22Rv1 (cell line): ENCODE measurements around the gene KLHL15.

Experiments
- H3K27ac ChIP-seq: fragments of 450-650 bp; 2 replicates; pipeline ENCODE4 v1.5.1; 2017
- CTCF ChIP-seq: fragments of 450-650 bp; IDR thresholded peaks from 2 replicates; pipeline ENCODE4 v1.5.1; 2017; ENCODE audit warnings: mild to moderate bottlenecking
- ZFX ChIP-seq: fragments of 450-650 bp; IDR thresholded peaks from 2 replicates; pipeline ENCODE4 v1.6.1; 2017; ENCODE audit warnings: antibody characterized with exemption, borderline replicate concordance

The KLHL15 gene

GRCh38 chrX:24037729-24038128 lies 10.7 kb upstream of the KLHL15 start:
- TF ChIP-seq CTCF (no peak), ZFX (no peak)

GRCh38 chrX:24034485-24034884 lies 7.5 kb upstream of the KLHL15 start:
- no peak overlapping the region for H3K27ac ChIP-seq
- TF ChIP-seq ZFX (no peak), CTCF (no peak)

More at GRCh38 chrX:24037729-24038128, 10.7 kb upstream of the KLHL15 start:
- H3K27ac ChIP-seq: no peak overlapping the region

- TF ChIP-seq CTCF: no peak
- TF ChIP-seq ZFX: no peak
- no peak overlapping the region for H3K27ac ChIP-seq
Measured at GRCh38 chrX:24030597-24030996, 3.6 kb upstream of the KLHL15 start.

- TF ChIP-seq ZFX (no peak), CTCF (no peak)
- H3K27ac ChIP-seq: no peak overlapping the region
Measured at GRCh38 chrX:24027985-24028384, 999 bp upstream of the KLHL15 start.

- H3K27ac ChIP-seq: peak overlapping the region; percentile 73
- TF ChIP-seq ZFX: no peak
- no peak for TF ChIP-seq CTCF
Measured at GRCh38 chrX:24026432-24026831, 554 bp downstream of the KLHL15 start.

GRCh38 chrX:24025741-24026403 lies 1.1 kb downstream of the KLHL15 start:
- peak overlapping the region; percentile 73 for H3K27ac ChIP-seq

More at GRCh38 chrX:24025741-24026403, 1.1 kb downstream of the KLHL15 start:
- no peak for TF ChIP-seq ZFX
- TF ChIP-seq CTCF: no peak
